Sigmoid colon (tissue), 4 donors: ENCODE results near the gene PTGER1.
A peak's percentile ranks its signal among the peaks of the same experiment; 100 is the strongest.

Experiments
- CTCF ChIP-seq, 4 experiments: fragments of 450-650 bp in 3 of 4; fragments of 200-600 bp in 1 of 4; IDR thresholded peaks; one replicate each; pipeline ENCODE4 v1.5.1; 2016 to 2019; ENCODE audit warnings: antibody characterized with exemption in 4 of 4, mild to moderate bottlenecking in 3 of 4, moderate library complexity in 2 of 4
- POLR2A ChIP-seq, 2 donors: fragments of 450-650 bp; IDR thresholded peaks; one replicate each; pipeline ENCODE4 v1.6.1; 2016; ENCODE audit warnings: antibody characterized with exemption in 2 of 2, mild to moderate bottlenecking in 2 of 2, moderate library complexity in 2 of 2
- POLR2AphosphoS5 ChIP-seq, 4 donors: sonication (generic); formaldehyde crosslinking; IDR thresholded peaks; one replicate each; pipeline ENCODE4 v1.6.1; 2017; ENCODE audit warnings: antibody characterized with exemption in 4 of 4

- TF ChIP-seq CTCF (IDR thresholded peaks at IDR 0.05) (no peak), POLR2A (IDR thresholded peaks at IDR 0.05) (no peak), POLR2AphosphoS5 (IDR thresholded peaks at IDR 0.05) (peak in 1 of 4 donors; percentile 13)
These were observed 41.3 kb downstream of the PTGER1 start for GRCh38 chr19:14433554-14434501.
